H1 (cell line): ENCODE measurements around the gene PDCL3. TPM values are rescaled to one million over a fixed set of nuclear protein-coding genes. Genes with fewer than 3 reads are reported as not detected.
A peak's percentile ranks its signal among the peaks of the same experiment; 100 is the strongest.

ENCODE experiments used
- CTCF ChIA-PET: fragments of 300-600 bp; sonication (Branson Sonifier 250); formaldehyde crosslinking; loops from one replicate; lab custom pipeline; 2021; ENCODE audit not compliant: partially characterized antibody; lab: Charles Lee
- POLR2A ChIA-PET: fragments of 300-600 bp; sonication (Branson Sonifier 250); formaldehyde crosslinking; loops from one replicate; lab custom pipeline; 2021; ENCODE audit warnings: inconsistent platforms; ENCODE audit not compliant: partially characterized antibody; lab: Charles Lee
- DNase-seq, 2 experiments: peaks; one replicate each; pipeline versions ENCODE4 v3.0.0 to v3.0.0-alpha.2; 2010 to 2022; ENCODE audit warnings: low spot score in 2 of 2, low read depth in 1 of 2, mixed read lengths in 1 of 2
- FAIRE-seq: peaks from 2 replicates; lab custom pipeline; 2011; peaks lifted over from hg19 to GRCh38; lab: Jason Lieb, UNC
- H2AFZ ChIP-seq: 2 replicates; pipeline ENCODE4 v1.8.1; 2012; ENCODE audit warnings: low read length, inconsistent platforms
- H2AK5ac ChIP-seq: 2 replicates; pipeline ENCODE4 v1.6.1; 2013; ENCODE audit warnings: low read depth, low read length
- H2BK120ac ChIP-seq: replicated peaks from 2 replicates; pipeline ENCODE3; 2013; ENCODE audit warnings: low read depth, low read length, inconsistent platforms
- H2BK12ac ChIP-seq: 2 replicates; pipeline ENCODE4 v1.6.1; 2013; ENCODE audit warnings: low read depth, low read length
- H2BK15ac ChIP-seq: 2 replicates; pipeline ENCODE4 v1.6.1; 2013; ENCODE audit warnings: low read length
- H2BK20ac ChIP-seq: 2 replicates; pipeline ENCODE4 v1.6.1; 2013; ENCODE audit warnings: low read length
- H2BK5ac ChIP-seq: 2 replicates; pipeline ENCODE4 v1.6.1; 2013; ENCODE audit warnings: low read depth, low read length
- H3K14ac ChIP-seq: 2 replicates; pipeline ENCODE4 v1.6.1; 2013; ENCODE audit warnings: inconsistent platforms; ENCODE audit not compliant: insufficient read length
- H3K18ac ChIP-seq: 2 replicates; pipeline ENCODE4 v1.6.1; 2013; ENCODE audit warnings: low read length; ENCODE audit errors: extremely low read depth
- H3K23ac ChIP-seq: 2 replicates; pipeline ENCODE4 v1.6.1; 2013; ENCODE audit warnings: inconsistent platforms; ENCODE audit not compliant: insufficient read length
- H3K23me2 ChIP-seq: 2 replicates; pipeline ENCODE4 v1.6.1; 2013; ENCODE audit warnings: low read depth, low read length
- H3K27ac ChIP-seq: 2 replicates; pipeline ENCODE4 v1.6.1; 2011; ENCODE audit warnings: low read depth, low read length, inconsistent platforms
- H3K27me3 ChIP-seq, 4 experiments: replicated peaks in 1 of 4; 1 replicate in 1 of 4; 2 replicates in 3 of 4; pipeline versions ENCODE4 v1.6.1 to v1.8.1; 2011 to 2013; ENCODE audit warnings: low read length in 3 of 4, mild to moderate bottlenecking in 3 of 4, inconsistent platforms in 2 of 4, mixed read lengths in 2 of 4, moderate library complexity in 1 of 4; ENCODE audit not compliant: control insufficient read depth in 3 of 4, insufficient read depth in 3 of 4; ENCODE audit errors: extremely low read depth in 1 of 4
- H3K36me3 ChIP-seq, 4 experiments: 2 replicates each; pipeline versions ENCODE4 v1.6.1 to v1.8.1; 2011 to 2013; ENCODE audit warnings: mild to moderate bottlenecking in 4 of 4, low read length in 3 of 4, moderate library complexity in 2 of 4, control low read depth in 1 of 4, inconsistent platforms in 1 of 4; ENCODE audit not compliant: insufficient read depth in 4 of 4, control insufficient read depth in 2 of 4
- H3K4ac ChIP-seq: replicated peaks from 2 replicates; pipeline ENCODE3; 2013; ENCODE audit warnings: low read length, low read depth, mixed read lengths, inconsistent platforms; ENCODE audit not compliant: insufficient read length
- H3K4me1 ChIP-seq, 4 experiments: replicated peaks in 1 of 4; 1 replicate in 1 of 4; 2 replicates in 3 of 4; pipeline versions ENCODE4 v1.6.1 to v1.8.1; 2011 to 2013; ENCODE audit warnings: low read length in 3 of 4, inconsistent platforms in 2 of 4, mixed read lengths in 1 of 4; ENCODE audit not compliant: insufficient read depth in 4 of 4, control insufficient read depth in 3 of 4
- H3K4me2 ChIP-seq, 2 experiments: 2 replicates each; pipeline versions ENCODE4 v1.6.1 to v1.8.1; 2011 to 2013; ENCODE audit warnings: low read depth in 2 of 2, low read length in 2 of 2, control low read depth in 1 of 2, inconsistent platforms in 1 of 2, mild to moderate bottlenecking in 1 of 2; ENCODE audit not compliant: insufficient read depth in 1 of 2
- H3K4me3 ChIP-seq, 4 experiments: fragments of 200-600, 300-600 bp in 1 of 4; sonication (generic), shearing (Covaris generic), sonication (Bioruptor Twin) in 1 of 4; 2 replicates each; pipeline versions ENCODE4 v1.5.1 to v1.8.1; 2011 to 2016; ENCODE audit warnings: low read length in 4 of 4, low read depth in 3 of 4, control low read depth in 2 of 4, inconsistent platforms in 2 of 4, mild to moderate bottlenecking in 2 of 4, mixed read lengths in 1 of 4, moderate library complexity in 1 of 4; ENCODE audit not compliant: insufficient read depth in 2 of 4; ENCODE audit errors: extremely low read depth in 1 of 4
- H3K56ac ChIP-seq: replicated peaks from 2 replicates; pipeline ENCODE3; 2013; ENCODE audit warnings: low read depth, mild to moderate bottlenecking, mixed read lengths, low read length, inconsistent platforms; ENCODE audit not compliant: insufficient read length
- H3K79me1 ChIP-seq: 2 replicates; pipeline ENCODE4 v1.6.1; 2013; ENCODE audit warnings: low read depth, low read length, control low read depth
- H3K79me2 ChIP-seq, 2 experiments: 2 replicates each; pipeline versions ENCODE4 v1.6.1 to v1.8.1; 2012 to 2013; ENCODE audit warnings: low read length in 2 of 2, mild to moderate bottlenecking in 2 of 2, inconsistent platforms in 1 of 2; ENCODE audit not compliant: insufficient read depth in 2 of 2, control insufficient read depth in 1 of 2
- H3K9ac ChIP-seq, 4 experiments: replicated peaks in 1 of 4; 1 replicate in 1 of 4; 2 replicates in 3 of 4; pipeline versions ENCODE4 v1.6.1 to v1.8.1; 2011 to 2013; ENCODE audit warnings: low read depth in 3 of 4, low read length in 3 of 4, control low read depth in 2 of 4, mild to moderate bottlenecking in 2 of 4, moderate library complexity in 2 of 4, inconsistent platforms in 1 of 4; ENCODE audit errors: extremely low read depth in 1 of 4
- H3K9me3 ChIP-seq, 2 experiments: 2 replicates each; pipeline versions ENCODE4 v1.6.1 to v1.8.1; 2012 to 2013; ENCODE audit warnings: mild to moderate bottlenecking in 2 of 2, moderate library complexity in 2 of 2, control low read depth in 1 of 2, inconsistent platforms in 1 of 2, low read depth in 1 of 2, low read length in 1 of 2, mixed read lengths in 1 of 2; ENCODE audit not compliant: insufficient read depth in 2 of 2
- H4K20me1 ChIP-seq, 2 experiments: replicated peaks in 1 of 2; 2 replicates each; pipeline versions ENCODE3 to v1.8.1; 2011 to 2013; ENCODE audit warnings: inconsistent platforms in 2 of 2, low read length in 2 of 2, mild to moderate bottlenecking in 1 of 2; ENCODE audit not compliant: insufficient read depth in 2 of 2, control insufficient read depth in 1 of 2
- H4K5ac ChIP-seq: 2 replicates; pipeline ENCODE4 v1.6.1; 2013; ENCODE audit warnings: low read length, low read depth, mixed read lengths, inconsistent platforms; ENCODE audit not compliant: insufficient read length
- H4K8ac ChIP-seq: 2 replicates; pipeline ENCODE4 v1.8.0; 2013; ENCODE audit warnings: mild to moderate bottlenecking, moderate library complexity, low read length, inconsistent platforms; ENCODE audit not compliant: insufficient read depth; ENCODE audit errors: extremely low read depth
- H4K91ac ChIP-seq: replicated peaks from 2 replicates; pipeline ENCODE3; 2013; ENCODE audit warnings: low read length, mixed read lengths, inconsistent platforms; ENCODE audit not compliant: insufficient read length
- ASH2L ChIP-seq: fragments of 200-600, 300-600 bp; sonication (generic); IDR thresholded peaks from one replicate; pipeline ENCODE4 v1.7.1; 2017; ENCODE audit warnings: low read length
- CEBPB ChIP-seq: IDR thresholded peaks from 2 replicates; pipeline ENCODE4 v1.6.1; 2012; ENCODE audit warnings: low read depth, low read length
- WGBS, 2 experiments: shearing (Covaris generic) in 1 of 2; methylation state at CpG; one replicate each; pipeline versions ENCODE4 v1.1.6 to v1.1.7; 2013 to 2015; ENCODE audit warnings: low lambda C conversion rate in 2 of 2, mixed read lengths in 2 of 2, inconsistent platforms in 1 of 2, low coverage in 1 of 2, missing lambda C conversion rate in 1 of 2; ENCODE audit not compliant: insufficient replicate concordance in 2 of 2, insufficient coverage in 1 of 2, insufficient read length in 1 of 2; ENCODE audit errors: extremely low coverage in 1 of 2, missing lambda C conversion rate in 1 of 2; 5-methylcytosine and 5-hydroxymethylcytosine counted together
- polyA plus RNA-seq, 7 experiments: library from polyadenylated mRNA; depleted of rRNA in 3 of 7; stranded (reverse) in 5 of 7; unstranded in 2 of 7; fragments of >200 nt in 5 of 7; fragments of 200-250 nt in 2 of 7; gene quantifications; 1 replicate in 5 of 7; 2 replicates in 1 of 7; 4 replicates in 1 of 7; pipeline versions ENCODE4 v1.2.1 to v1.2.3, GENCODE V29; 2011 to 2013; ENCODE audit warnings: missing spikeins in 2 of 7, mixed read lengths in 2 of 7
- total RNA-seq: library from RNA; stranded (reverse); fragmentation: NEBNext Ultra II Directional; extraction: Animal tissue kit (Norgen Biotek cat#: 25700); gene quantifications from 2 replicates; pipeline ENCODE4 v1.2.1, GENCODE V29; 2021

PDCL3 gene
- total and polyA plus RNA-seq, 2 of the 8 experiments (the other 6 are each of a cell fraction or from before 2014, with no cell fraction given): 19.8 to 29.4 TPM

GRCh38 chr2:100571668-100572067 lies 8.9 kb downstream of the PDCL3 start:
- FAIRE-seq: no peak
- POLR2A ChIA-PET: interaction anchor here (0.9 kb wide), 1 partner anchor 9 kb away, joined by 6 read pairs; the partner anchor contains the start of gene PDCL3
- CTCF ChIA-PET: interaction anchor here (0.9 to 2.0 kb wide), 2 partner anchors 7 to 12 kb away, joined by 3 to 5 read pairs; no protein-coding TSS in a partner anchor

More at GRCh38 chr2:100571668-100572067, 8.9 kb downstream of the PDCL3 start:
- no peak overlapping the region for H2BK5ac ChIP-seq
- H2AFZ ChIP-seq: no peak overlapping the region
- no peak for TF ChIP-seq ASH2L
- TF ChIP-seq CEBPB: peak; percentile 23; the same call in 1 of the 2 replicates
- H3K36me3 ChIP-seq: peaks cover 3 to 18% (median 12%) of the 10 kb centered on the region in 4 experiments; a peak in 6 of 8 replicates
- H3K4ac ChIP-seq: no peak overlapping the region
- H3K56ac ChIP-seq: no peak overlapping the region
- no peaks in the 10 kb centered on the region for H4K20me1 ChIP-seq
- H3K4me1 ChIP-seq: no peaks in the 10 kb centered on the region
- no peak overlapping the region for H3K4me2 ChIP-seq
- H3K79me1 ChIP-seq: no peaks in the 10 kb centered on the region
- H4K5ac ChIP-seq: no peak overlapping the region
- 96% methylated on average over 9 of the region's 9 CpGs; no CpG with 5 or more reads in 1 of the 2 experiments for WGBS, 2 experiments
- H2BK15ac ChIP-seq: no peak overlapping the region
- H3K4me3 ChIP-seq: no peak overlapping the region
- no peaks in the 10 kb centered on the region for H3K9me3 ChIP-seq
- no peaks in the 10 kb centered on the region for H3K23me2 ChIP-seq
- H3K9ac ChIP-seq: no peak overlapping the region
- no peak overlapping the region for H2BK20ac ChIP-seq
- H3K18ac ChIP-seq: no peak overlapping the region
- no peak overlapping the region for H3K27ac ChIP-seq
- DNase-seq: no peak
- H4K91ac ChIP-seq: no peak overlapping the region
- no peak overlapping the region for H4K8ac ChIP-seq
- H3K79me2 ChIP-seq: no peaks in the 10 kb centered on the region
- no peak overlapping the region for H2BK120ac ChIP-seq
- H2BK12ac ChIP-seq: no peak overlapping the region
- H2AK5ac ChIP-seq: no peak overlapping the region
- H3K14ac ChIP-seq: no peak overlapping the region
- no peak overlapping the region for H3K23ac ChIP-seq
- H3K27me3 ChIP-seq: no peaks in the 10 kb centered on the region
